Measurements from ENCODE around the gene MELK.
"Not testable (repeated sequence)": the region's sequence is repeated elsewhere in the genome, so short reads cannot be mapped to it uniquely, and the experiment has no call there.

The MELK gene

DNA sequence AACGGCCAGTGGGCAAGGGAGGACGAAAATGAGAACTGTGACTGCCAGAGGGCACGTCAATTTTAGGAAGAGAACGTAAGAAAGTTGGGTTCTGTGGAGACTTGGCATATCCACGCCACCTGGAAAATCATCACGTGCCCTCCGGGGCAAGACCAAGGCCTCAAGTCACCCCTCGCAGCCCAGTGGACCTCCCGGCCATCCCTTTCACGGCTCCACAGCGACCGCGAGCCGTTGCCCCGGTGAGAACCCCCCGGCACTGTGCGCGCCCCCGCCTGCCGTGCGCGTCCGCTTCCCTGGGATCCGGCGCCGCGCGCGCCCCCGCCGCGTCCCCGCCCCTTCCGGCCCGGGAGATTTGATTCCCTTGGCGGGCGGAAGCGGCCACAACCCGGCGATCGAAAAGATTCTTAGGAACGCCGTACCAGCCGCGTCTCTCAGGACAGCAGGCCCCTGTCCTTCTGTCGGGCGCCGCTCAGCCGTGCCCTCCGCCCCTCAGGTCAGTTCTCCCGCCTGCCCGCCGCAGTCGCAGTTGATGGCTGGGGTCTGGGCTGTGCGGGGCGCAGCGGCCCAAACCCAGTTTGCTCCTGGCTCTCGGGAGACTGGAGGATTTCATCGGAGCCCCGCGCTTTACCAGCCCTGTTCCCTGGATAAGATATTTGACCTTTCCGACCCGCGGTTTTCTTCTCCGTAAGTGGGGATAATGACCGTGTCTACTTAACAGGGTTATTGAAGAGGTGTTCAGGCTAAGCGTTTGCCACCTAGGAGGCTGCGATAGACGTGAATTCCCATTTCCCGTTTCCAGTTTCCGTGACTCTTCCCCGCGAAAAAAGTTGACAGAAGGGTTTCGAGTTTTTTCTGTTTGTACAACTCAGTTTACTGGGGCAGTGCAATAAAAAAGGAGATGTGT, at the start of gene MELK:
Gene MELK (plus strand): TSS at position 381 of the 904 bp plus-strand sequence. CDS start 8,787 bp downstream, outside the sequence.
- no peak for TF ChIP-seq SUZ12 (IDR thresholded peaks at IDR 0.05; ENCODE audit: extremely low read depth, insufficient read depth, insufficient read length)
- Histone ChIP-seq H3K9me3 (ENCODE audit: insufficient read depth, low read length) (no peaks in the 10 kb centered on the region), H3K4me3 (ENCODE audit: insufficient read length, low read depth) (peak within 1 kb of the TSS; percentile 90), H3K9ac (ENCODE audit: insufficient read length, low read depth) (peak within 1 kb of the TSS; percentile 95), H3K4me1 (ENCODE audit: insufficient read depth, insufficient read length) (peaks cover 3% of the 10 kb centered on the region), H3K36me3 (ENCODE audit: insufficient read depth, insufficient read length, low read length) (peaks cover 22% of the 10 kb centered on the region), H3K27me3 (ENCODE audit: insufficient read depth, insufficient read length) (peaks cover 2% of the 10 kb centered on the region)
- peak; percentile 71 for DNase-seq (ENCODE audit: low read depth, low spot score)

DNA sequence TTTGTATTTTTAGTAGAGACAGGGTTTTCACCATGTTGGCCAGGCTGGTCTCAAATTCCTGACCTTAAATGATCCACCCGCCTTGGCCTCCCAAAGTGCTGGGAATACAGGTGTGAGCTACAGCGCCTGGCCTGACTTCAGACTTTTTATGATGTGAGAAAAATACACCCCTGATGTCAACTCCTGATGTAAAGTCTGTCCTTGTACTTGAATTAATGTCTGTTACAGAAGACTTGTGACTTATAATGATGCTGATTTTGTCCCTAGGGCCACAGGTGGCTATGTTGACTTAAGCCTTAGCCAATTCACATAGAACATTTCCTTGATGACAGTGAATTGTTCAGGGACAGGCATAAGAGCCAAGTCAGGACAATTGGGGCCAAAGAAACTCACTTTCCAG, 42.5 kb upstream of the MELK start:
- Histone ChIP-seq H3K9ac (ENCODE audit: insufficient read length, low read depth) (no peak overlapping the region), H3K27me3 (ENCODE audit: insufficient read depth, insufficient read length) (no peaks in the 10 kb centered on the region), H3K4me1 (ENCODE audit: insufficient read depth, insufficient read length) (peaks cover under 1% of the 10 kb centered on the region), H3K4me3 (ENCODE audit: insufficient read length, low read depth) (no peak overlapping the region), H3K36me3 (ENCODE audit: insufficient read depth, insufficient read length, low read length) (no peaks in the 10 kb centered on the region), H3K9me3 (ENCODE audit: insufficient read depth, low read length) (no peaks in the 10 kb centered on the region)
- no peak for DNase-seq (ENCODE audit: low read depth, low spot score)
- TF ChIP-seq ZNF274 (IDR thresholded peaks at IDR 0.05; ENCODE audit: low read depth, low read length) (no peak), SUZ12 (IDR thresholded peaks at IDR 0.05; ENCODE audit: extremely low read depth, insufficient read depth, insufficient read length) (no peak), YY1 (IDR thresholded peaks at IDR 0.05; ENCODE audit: insufficient read depth, insufficient read length) (no peak)

DNA sequence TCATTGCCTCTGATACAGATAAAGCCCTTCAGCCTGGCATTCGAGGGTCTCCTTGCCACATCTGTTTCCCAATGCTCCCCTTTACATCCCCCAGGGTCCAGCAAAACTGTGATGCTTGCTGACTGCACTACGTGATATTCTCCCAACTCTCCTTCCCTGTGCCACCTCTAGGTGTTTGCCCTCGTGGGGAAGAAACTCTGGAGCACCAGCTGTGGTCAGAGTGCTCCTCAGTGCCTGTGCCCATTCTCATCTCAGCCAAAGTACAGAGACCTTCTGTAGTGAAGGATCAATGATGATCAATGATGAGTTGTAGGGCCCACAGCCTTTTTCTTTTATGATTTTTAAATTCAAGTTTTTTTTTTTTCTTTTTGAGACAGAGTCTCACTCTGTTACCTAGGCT, 40.3 kb upstream of the MELK start:
- Histone ChIP-seq H3K36me3 (ENCODE audit: insufficient read depth, insufficient read length, low read length) (no peaks in the 10 kb centered on the region), H3K4me3 (ENCODE audit: insufficient read length, low read depth) (no peak overlapping the region), H3K27me3 (ENCODE audit: insufficient read depth, insufficient read length) (no peaks in the 10 kb centered on the region), H3K9me3 (ENCODE audit: insufficient read depth, low read length) (no peaks in the 10 kb centered on the region), H3K4me1 (ENCODE audit: insufficient read depth, insufficient read length) (peaks cover 1% of the 10 kb centered on the region), H3K9ac (ENCODE audit: insufficient read length, low read depth) (no peak overlapping the region)
- no peak for TF ChIP-seq ZNF274 (IDR thresholded peaks at IDR 0.05; ENCODE audit: low read depth, low read length)
- no peak for TF ChIP-seq YY1 (IDR thresholded peaks at IDR 0.05; ENCODE audit: insufficient read depth, insufficient read length)
- no peak for DNase-seq (ENCODE audit: low read depth, low spot score)

DNA sequence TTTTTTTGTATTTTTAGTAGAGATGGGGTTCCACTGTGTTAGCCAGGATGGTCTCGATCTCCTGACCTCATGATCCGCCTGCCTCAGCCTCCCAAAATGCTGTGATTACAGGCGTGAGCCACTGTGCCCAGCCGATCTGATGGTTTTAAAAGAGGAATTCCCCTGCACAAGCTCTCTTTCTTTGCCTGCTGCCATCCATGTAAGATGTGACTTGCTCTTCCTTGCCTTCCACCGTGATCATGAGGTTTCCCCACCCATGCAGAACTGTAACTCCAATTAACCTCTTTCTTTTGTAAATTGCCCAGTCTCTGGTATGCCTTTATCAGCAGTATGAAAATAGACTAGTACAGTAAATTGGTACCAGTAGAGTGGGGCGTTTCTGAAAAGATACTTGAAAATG, 39.0 kb upstream of the MELK start:
- not testable (repeated sequence) for H3K4me1 ChIP-seq (ENCODE audit: insufficient read depth, insufficient read length); H3K9ac ChIP-seq (ENCODE audit: insufficient read length, low read depth); H3K27me3 ChIP-seq (ENCODE audit: insufficient read depth, insufficient read length); H3K36me3 ChIP-seq (ENCODE audit: insufficient read depth, insufficient read length, low read length); DNase-seq (ENCODE audit: low read depth, low spot score); H3K4me3 ChIP-seq (ENCODE audit: insufficient read length, low read depth); H3K9me3 ChIP-seq (ENCODE audit: insufficient read depth, low read length)

DNA sequence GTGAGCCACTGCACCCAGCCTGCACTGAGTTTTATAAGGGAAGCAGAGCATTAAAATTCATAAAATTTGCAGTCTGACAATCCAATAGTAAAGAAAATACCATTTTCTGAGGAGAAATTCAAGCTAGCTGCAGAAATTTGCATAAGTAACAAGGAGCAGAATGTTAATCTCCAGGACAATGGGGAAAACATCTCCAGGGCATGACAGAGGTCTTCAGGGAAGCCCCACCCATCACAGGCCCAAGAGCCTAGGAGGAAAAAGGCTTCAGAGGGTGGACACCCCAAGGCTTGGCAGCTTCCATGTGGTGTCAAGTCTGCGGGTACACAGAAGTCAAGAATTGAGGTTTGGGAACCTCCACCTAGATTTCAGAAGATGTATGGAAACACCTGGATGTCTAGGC, 37.6 kb upstream of the MELK start:
- H3K9me3 ChIP-seq (ENCODE audit: insufficient read depth, low read length), result no peaks in the 10 kb centered on the region
- H3K4me1 ChIP-seq (ENCODE audit: insufficient read depth, insufficient read length), result peaks cover 1% of the 10 kb centered on the region
- no peaks in the 10 kb centered on the region for H3K36me3 ChIP-seq (ENCODE audit: insufficient read depth, insufficient read length, low read length)
- TF ChIP-seq YY1 (IDR thresholded peaks at IDR 0.05; ENCODE audit: insufficient read depth, insufficient read length) (no peak), SUZ12 (IDR thresholded peaks at IDR 0.05; ENCODE audit: extremely low read depth, insufficient read depth, insufficient read length) (no peak), ZNF274 (IDR thresholded peaks at IDR 0.05; ENCODE audit: low read depth, low read length) (no peak)
- no peak overlapping the region for H3K9ac ChIP-seq (ENCODE audit: insufficient read length, low read depth)
- H3K4me3 ChIP-seq (ENCODE audit: insufficient read length, low read depth), result no peak overlapping the region
- DNase-seq (ENCODE audit: low read depth, low spot score), result no peak
- H3K27me3 ChIP-seq (ENCODE audit: insufficient read depth, insufficient read length), result no peaks in the 10 kb centered on the region

DNA sequence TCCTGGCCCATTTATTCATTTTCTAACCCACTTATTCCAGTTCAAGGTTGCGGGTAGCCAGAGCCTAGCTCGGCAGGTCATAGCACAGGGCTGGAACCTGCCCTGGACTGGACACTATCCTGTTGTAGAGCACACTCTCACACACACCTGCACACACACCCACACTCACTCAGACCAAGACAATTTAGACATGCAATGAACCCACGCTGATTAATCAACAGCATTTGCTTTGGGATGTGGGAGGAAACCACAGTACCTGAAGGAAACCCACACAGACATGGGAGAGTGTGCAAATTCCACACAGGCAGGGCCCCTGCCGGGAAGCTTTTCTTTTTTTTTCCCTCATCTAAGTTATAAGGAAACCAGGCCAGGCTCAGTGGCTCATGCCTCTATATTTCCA, 34.8 kb upstream of the MELK start:
- Histone ChIP-seq H3K4me3 (ENCODE audit: insufficient read length, low read depth) (no peak overlapping the region), H3K36me3 (ENCODE audit: insufficient read depth, insufficient read length, low read length) (no peaks in the 10 kb centered on the region), H3K9ac (ENCODE audit: insufficient read length, low read depth) (no peak overlapping the region), H3K27me3 (ENCODE audit: insufficient read depth, insufficient read length) (no peaks in the 10 kb centered on the region), H3K9me3 (ENCODE audit: insufficient read depth, low read length) (no peaks in the 10 kb centered on the region), H3K4me1 (ENCODE audit: insufficient read depth, insufficient read length) (peaks cover 3% of the 10 kb centered on the region)
- TF ChIP-seq ZNF274 (IDR thresholded peaks at IDR 0.05; ENCODE audit: low read depth, low read length), result no peak
- no peak for TF ChIP-seq YY1 (IDR thresholded peaks at IDR 0.05; ENCODE audit: insufficient read depth, insufficient read length)
- no peak for TF ChIP-seq SUZ12 (IDR thresholded peaks at IDR 0.05; ENCODE audit: extremely low read depth, insufficient read depth, insufficient read length)
- DNase-seq (ENCODE audit: low read depth, low spot score), result no peak

DNA sequence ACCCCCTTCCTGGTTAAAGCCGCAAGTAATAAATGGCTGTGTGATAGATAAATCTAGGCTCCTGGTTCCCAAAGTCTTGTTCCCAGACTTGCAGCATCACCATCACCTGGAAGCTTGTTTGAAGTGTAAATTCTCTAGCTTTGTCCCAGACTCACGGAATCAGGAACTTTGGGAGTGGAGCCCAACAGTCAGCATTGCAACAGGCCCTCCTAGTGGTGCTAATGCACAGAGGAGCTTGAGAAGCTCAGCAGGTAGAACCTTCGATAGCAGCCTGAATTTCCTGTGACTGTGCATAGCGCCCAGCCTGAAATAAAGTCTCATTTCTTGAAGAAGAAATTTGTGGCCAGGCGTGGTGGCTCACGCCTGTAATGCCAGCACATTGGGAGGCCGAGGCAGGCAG, 30.3 kb upstream of the MELK start:
- Histone ChIP-seq H3K27me3 (ENCODE audit: insufficient read depth, insufficient read length) (no peaks in the 10 kb centered on the region), H3K9me3 (ENCODE audit: insufficient read depth, low read length) (no peaks in the 10 kb centered on the region), H3K36me3 (ENCODE audit: insufficient read depth, insufficient read length, low read length) (no peaks in the 10 kb centered on the region), H3K4me1 (ENCODE audit: insufficient read depth, insufficient read length) (peaks cover 2% of the 10 kb centered on the region), H3K9ac (ENCODE audit: insufficient read length, low read depth) (no peak overlapping the region), H3K4me3 (ENCODE audit: insufficient read length, low read depth) (no peak overlapping the region)
- TF ChIP-seq YY1 (IDR thresholded peaks at IDR 0.05; ENCODE audit: insufficient read depth, insufficient read length) (no peak), ZNF274 (IDR thresholded peaks at IDR 0.05; ENCODE audit: low read depth, low read length) (no peak), SUZ12 (IDR thresholded peaks at IDR 0.05; ENCODE audit: extremely low read depth, insufficient read depth, insufficient read length) (no peak)
- DNase-seq (ENCODE audit: low read depth, low spot score), result no peak
